Stimulated activated CD8-positive, alpha-beta memory T cell treated with anti-CD3 and anti-CD28 coated beads, Interleukin-7, amount 100 ng/mL, for 1 hour (primary cell): Measurements from ENCODE around the gene AGBL4.
"Not testable (repeated sequence)": the region's sequence is repeated elsewhere in the genome, so short reads cannot be mapped to it uniquely, and the experiment has no call there.

ENCODE experiments used
- DNase-seq, 2 donors: peaks; one replicate each; pipeline ENCODE4 v3.0.0-alpha.2; 2020; ENCODE audit warnings: low read depth in 2 of 2

The AGBL4 gene

DNA sequence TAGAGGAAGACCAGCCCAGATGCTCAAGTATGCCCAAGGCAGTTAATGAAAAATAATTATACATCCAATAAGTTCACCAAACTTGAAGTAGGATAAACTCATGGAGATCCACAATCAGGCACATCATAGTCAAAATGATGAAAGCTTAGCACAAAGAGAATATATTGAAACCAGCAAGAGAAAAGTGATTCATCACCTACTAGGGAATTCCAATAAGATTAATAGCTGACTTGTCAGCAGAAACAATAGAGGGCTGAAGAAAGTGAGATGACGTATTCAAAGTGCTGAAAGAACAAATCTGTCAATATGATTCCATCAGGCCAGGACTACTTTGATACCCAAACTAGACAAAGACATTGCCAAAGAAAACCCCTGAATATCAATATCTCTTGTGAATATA, 995.4 kb downstream of the AGBL4 start:
- DNase-seq, result no peak

DNA sequence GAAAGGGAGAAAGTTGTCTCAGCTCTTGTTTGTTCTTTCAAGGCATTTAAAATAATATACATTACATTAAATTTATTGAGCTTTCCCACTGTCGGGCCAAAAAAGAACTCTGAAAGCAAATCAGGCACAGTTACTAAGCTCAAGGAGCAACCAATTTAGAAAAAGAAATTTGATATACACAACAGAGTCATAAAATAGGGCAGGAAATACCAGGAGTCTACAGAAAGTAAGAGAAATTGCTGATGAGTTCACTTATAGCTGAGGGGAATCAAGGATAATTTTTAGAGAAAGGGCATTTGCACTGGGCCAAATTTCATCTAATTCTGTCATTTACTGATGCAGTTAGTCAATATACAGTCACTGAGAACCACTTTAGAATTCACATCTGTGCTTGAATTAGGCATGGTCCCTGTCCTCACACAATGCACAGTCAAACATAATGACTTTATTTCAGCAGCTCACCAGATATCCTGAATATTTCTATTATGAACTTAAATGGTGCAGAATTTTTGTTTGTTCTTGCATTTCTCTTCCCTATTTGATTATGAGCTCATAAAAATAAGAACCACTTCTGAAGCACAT, 997.4 kb downstream of the AGBL4 start:
- no peak for DNase-seq

GRCh38 chr1:49016030-49016977, 1007.5 kb downstream of the AGBL4 start:
- DNase-seq, result no peak

DNA sequence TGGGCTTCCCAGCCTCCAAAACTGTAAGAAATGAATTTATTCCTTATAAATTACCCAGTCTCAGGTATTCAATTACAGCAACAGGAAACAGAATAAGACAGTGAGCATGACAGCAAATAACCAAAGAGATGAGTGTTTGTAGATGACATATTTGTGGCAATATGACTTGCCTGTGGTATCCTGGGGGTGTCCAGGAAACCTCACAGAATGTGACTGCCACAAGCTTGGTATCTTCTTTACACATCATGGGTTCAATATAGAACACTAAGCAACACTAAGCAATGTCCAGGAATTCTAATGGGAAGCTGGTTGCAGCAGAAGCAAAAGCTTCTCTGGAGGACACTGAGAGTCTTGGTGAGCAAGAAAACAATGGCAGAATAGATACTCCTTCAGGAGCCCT, 1010.7 kb downstream of the AGBL4 start:
- DNase-seq, result no peak

DNA sequence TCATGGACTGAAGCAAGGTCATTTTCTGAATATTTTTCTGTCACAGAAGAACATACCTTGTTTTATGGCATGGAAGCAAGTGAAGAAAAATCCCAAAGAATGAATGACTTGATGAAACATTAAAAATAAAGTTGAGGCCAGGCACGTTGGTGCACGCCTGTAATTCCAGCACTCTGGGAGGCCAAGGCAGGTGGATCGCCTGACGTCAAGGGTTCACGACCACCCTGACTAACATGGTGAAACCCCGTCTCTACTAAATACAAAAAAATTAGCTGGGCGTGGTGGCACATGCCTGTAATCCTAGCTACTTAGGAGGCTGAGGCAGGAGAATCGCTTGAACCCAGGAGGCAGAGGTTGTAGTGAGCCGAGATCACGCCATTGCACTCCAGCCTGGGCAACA, 1020.8 kb downstream of the AGBL4 start:
- not testable (repeated sequence) for DNase-seq

DNA sequence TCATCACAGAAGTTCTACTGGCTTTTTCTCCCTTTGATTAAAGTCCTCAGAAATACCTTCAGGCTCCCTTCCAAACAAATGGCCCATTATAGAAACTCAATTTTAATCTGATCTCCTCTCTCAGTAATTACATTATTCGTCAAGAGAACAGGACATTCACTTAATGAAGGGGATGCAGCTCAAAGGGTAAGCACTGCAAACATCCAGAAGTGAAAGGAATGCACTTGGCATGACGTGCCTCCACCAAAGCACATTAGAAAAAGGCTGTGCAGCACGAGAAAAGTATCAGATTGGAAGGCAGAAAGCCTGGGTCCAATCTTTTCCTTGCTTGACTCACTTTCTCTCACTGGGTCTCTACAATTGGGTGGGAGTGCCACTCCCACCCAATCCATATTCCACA, 1024.4 kb downstream of the AGBL4 start:
- no peak for DNase-seq

- DNase-seq, result no peak
Observed at GRCh38 chr1:48996311-48996710, 1027.4 kb downstream of the AGBL4 start.

DNA sequence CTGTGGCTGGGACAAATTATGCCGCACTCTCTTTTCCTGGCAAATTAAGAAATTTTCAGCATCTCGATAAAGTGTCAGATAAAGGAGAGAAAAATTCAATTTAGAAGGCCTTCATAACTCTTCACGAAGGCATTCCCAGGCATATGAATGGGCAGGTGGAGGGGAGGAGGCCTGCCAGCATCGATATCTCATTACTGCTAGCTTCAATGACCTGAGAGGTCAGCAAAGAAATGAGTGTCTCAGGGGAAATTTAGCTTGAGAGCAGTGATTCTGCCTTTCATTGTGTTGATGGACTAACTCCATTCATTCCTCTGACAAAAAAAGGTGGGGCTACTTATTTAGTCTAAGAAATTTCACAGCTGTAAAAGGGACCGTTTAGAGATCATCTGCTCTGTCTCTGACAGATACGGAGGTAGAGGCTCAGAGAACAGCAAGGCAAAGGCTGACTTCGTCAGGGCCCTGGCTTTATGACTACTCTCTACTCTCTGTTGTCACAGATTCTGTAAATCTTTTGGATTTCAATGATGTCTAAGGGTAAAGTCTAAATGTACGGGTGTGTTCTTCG, 1035.0 kb downstream of the AGBL4 start:
- no peak for DNase-seq

DNA sequence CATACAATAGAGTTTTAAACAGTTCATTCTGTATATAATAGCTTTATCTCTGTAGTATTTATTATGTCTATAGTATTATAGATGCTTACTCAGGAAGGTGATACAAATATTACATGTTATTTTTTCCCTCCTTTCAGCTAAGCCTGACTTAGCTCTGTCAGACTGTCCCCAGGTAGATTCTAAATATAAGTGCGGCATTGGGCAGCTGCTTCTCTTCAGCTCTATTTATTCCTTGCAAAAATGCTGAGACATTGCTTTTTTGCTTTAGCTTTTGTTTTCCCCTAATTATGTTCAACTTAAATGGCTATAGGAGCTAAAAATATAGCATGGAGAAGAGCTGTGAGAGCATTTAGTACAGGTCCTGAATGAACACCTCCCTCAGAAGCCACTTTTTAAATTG, 1043.8 kb downstream of the AGBL4 start:
- no peak for DNase-seq

GRCh38 chr1:48978413-48978812, 1045.3 kb downstream of the AGBL4 start:
- no peak for DNase-seq

GRCh38 chr1:48977273-48977672, 1046.5 kb downstream of the AGBL4 start:
- DNase-seq, result no peak

DNA sequence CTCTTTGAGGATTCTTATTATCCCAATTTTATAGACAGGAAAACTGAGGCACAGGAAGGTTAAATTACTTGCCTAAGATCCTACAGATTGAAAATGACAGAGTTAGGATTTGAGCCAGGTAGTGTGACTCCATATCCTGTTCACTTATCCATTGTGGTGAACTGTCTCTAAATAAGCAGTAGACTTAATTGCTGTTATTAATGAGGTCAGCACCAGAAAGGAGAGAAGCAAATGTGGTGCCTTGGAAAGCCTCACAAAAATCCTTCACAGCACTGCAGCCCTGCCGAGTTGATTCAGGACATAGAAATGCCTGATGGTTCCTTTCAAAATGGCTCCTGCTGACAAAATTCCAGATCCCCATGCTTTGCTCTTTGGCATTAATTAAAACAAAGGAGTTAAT, 1053.8 kb downstream of the AGBL4 start:
- no peak for DNase-seq

DNA sequence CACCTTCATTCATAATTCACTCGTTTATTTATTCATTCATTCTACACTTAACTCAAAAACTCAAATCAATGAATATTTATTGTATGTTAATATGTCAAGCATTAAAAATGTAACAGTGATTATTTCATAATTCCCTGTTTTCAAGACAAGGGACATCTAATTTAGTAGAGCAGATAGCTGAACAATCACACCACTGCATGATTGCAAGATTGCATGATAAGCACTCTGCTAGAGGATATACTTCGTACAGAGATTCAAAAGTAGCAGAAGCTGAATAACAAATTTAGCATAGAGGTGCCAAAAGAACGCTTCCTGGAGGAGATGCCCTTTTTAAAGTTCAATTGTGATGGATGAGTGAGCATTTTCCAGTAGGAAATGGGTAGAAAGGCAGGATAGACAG, 1056.4 kb downstream of the AGBL4 start:
- DNase-seq, result no peak

GRCh38 chr1:48966583-48966982, 1057.2 kb downstream of the AGBL4 start:
- no peak for DNase-seq

DNA sequence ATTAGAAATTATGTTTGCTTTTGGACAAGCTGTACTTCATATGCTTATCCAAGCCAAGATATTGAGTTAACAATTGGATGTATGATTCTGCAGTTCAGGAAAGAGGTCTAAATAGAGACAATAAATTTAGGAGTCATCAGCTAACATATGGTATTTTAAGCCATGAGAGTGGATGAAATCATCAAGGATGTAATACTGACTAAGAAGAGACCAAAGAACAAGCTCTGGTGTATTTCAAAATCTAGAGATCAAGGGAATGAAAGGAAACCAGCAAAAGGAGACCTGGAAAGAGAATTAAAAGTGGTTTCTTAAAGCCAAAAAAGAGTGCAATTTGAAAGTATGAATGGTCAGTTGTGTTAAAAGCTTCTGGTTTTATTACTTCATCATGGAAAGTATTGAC, 1063.4 kb downstream of the AGBL4 start:
- no peak for DNase-seq

- no peak for DNase-seq
Observed at GRCh38 chr1:48955774-48956173, 1068.0 kb downstream of the AGBL4 start.

DNA sequence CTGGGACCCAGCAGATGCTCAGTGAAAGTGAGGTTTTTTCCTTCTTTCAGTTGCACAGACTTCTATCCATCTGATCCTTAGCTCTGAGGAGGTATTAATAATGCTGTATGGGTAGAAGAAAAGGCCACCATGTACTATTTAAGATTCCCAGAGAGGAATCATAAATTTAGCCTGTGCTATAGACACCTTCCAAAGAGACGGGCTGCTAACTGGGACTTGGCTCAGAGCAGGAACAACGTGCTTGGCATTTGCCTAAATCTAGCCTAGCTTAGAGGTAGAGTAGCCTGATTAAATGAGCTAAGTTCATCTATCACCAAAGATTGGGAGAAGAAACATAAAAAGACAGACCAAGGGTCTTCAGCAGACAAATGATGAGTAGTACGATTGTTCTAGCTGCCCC, 1070.1 kb downstream of the AGBL4 start:
- no peak for DNase-seq

- no peak for DNase-seq
Observed at GRCh38 chr1:48948562-48948961, 1075.2 kb downstream of the AGBL4 start.

DNA sequence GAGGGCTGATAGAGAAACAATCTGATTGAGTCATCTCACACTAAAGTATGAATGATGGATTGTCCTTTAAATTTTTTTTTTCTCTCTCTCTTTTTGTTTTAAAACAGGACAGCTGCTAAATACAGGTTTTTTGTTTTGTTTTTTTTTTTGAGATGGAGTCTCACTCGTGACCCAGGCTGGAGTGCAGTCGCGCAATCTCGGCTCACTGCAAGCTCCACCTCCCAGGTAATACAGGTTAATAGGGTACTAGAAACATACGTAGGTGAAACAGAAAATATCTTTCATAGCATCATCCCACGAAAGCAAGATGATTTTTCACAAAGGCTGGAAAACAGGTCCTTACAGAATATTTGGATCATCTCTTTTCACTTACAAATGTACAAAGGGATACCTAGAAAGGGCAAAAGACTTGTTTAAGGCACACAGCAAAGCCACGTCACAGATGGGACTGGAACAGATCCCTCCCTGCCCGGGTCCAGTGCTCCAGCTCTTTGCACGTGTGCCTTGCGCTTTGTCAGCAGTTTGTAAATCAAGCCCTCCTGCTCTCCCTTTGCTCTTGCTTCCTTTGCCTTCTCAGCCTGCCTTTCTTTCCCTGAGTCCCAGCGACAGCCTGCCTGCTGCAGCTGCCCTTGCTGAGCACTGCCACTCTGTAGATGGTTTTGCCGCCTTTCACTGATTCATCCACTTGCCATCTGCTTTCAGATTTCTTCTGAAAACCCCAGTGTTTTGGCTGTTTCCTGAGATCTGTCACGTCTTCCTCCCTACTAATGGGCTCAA, 1075.8 kb downstream of the AGBL4 start:
- no peak for DNase-seq

- DNase-seq, result no peak
Observed at GRCh38 chr1:48946070-48946469, 1077.7 kb downstream of the AGBL4 start.

DNA sequence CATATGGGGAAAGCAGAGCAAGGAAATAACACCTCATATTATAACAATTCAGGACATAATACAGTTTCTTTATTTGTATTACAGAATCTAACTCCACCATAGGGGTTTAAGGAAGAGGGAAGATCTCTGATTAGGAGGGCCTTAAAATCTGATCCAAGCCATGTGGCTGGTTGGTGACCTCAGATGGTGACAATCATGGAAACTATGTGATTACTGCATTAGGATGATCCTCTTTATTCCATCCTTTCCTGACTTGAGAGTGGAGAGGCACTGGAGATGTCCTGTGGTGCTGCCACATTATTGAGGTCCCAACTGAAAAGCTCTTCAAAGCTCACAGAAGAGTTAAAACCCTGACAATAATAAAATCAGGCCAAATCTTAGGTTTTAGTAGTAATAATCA, 1078.9 kb downstream of the AGBL4 start:
- no peak for DNase-seq

GRCh38 chr1:48943826-48944225, 1079.9 kb downstream of the AGBL4 start:
- DNase-seq, result no peak
